Activated T-helper 17 cell treated with anti-CD3 and anti-CD28 coated beads, Interleukin-2, amount 50 U/mL, for 72 hours (primary cell): ENCODE measurements around the gene MYOM3. TPM values are rescaled to one million over a fixed set of nuclear protein-coding genes. Genes with fewer than 3 reads are reported as not detected.
"Not testable (repeated sequence)": the region's sequence is repeated elsewhere in the genome, so short reads cannot be mapped to it uniquely, and the experiment has no call there.

Source experiments
- ATAC-seq: fragments of 150-1000 bp; cut with Tn5 transposase; replicated peaks from 2 replicates; pipeline ENCODE4 v1.10.0; 2021; ENCODE audit warnings: mild to moderate bottlenecking, moderate library complexity
- H3K27ac Mint-ChIP-seq: one replicate; pipeline ENCODE4 v1.8.0; 2022; ENCODE audit warnings: mixed read lengths
- H3K27me3 Mint-ChIP-seq: one replicate; pipeline ENCODE4 v1.8.0; 2022; ENCODE audit warnings: mixed read lengths
- H3K36me3 Mint-ChIP-seq: one replicate; pipeline ENCODE4 v1.8.0; 2022; ENCODE audit warnings: low read depth, mild to moderate bottlenecking, mixed read lengths
- H3K4me1 Mint-ChIP-seq: one replicate; pipeline ENCODE4 v1.8.0; 2022; ENCODE audit warnings: mixed read lengths
- H3K4me3 Mint-ChIP-seq: one replicate; pipeline ENCODE4 v1.8.0; 2022; ENCODE audit warnings: mild to moderate bottlenecking, mixed read lengths
- H3K9me3 Mint-ChIP-seq: one replicate; pipeline ENCODE4 v1.8.0; 2022; ENCODE audit warnings: mixed read lengths
- total RNA-seq, 2 donors: library from RNA; stranded (reverse); gene quantifications; one replicate each; pipeline ENCODE4 v1.2.3, GENCODE V29; 2022

Gene MYOM3
- total RNA-seq, 2 donors from 2014 or later, result not detected

- Mint-ChIP-seq H3K27ac (no peak overlapping the region), H3K36me3 (no peaks in the 10 kb centered on the region), H3K9me3 (no peaks in the 10 kb centered on the region), H3K27me3 (no peaks in the 10 kb centered on the region), H3K4me3 (no peak overlapping the region), H3K4me1 (no peaks in the 10 kb centered on the region)
- no peak for ATAC-seq
Observed at GRCh38 chr1:24047110-24047477, 64.8 kb downstream of the MYOM3 start.

- no peaks in the 10 kb centered on the region for H3K36me3 Mint-ChIP-seq
- H3K4me3 Mint-ChIP-seq, result no peak overlapping the region
- H3K4me1 Mint-ChIP-seq, result no peaks in the 10 kb centered on the region
Observed at GRCh38 chr1:24045771-24046170, 66.2 kb downstream of the MYOM3 start.

GRCh38 chr1:24044672-24045071, 67.3 kb downstream of the MYOM3 start:
- H3K4me1 Mint-ChIP-seq, ATAC-seq, H3K36me3 Mint-ChIP-seq, H3K9me3 Mint-ChIP-seq, H3K27ac Mint-ChIP-seq, H3K4me3 Mint-ChIP-seq, H3K27me3 Mint-ChIP-seq: not testable (repeated sequence)

More at GRCh38 chr1:24045771-24046170, 66.2 kb downstream of the MYOM3 start:
- ATAC-seq, result no peak
- H3K9me3 Mint-ChIP-seq, result no peaks in the 10 kb centered on the region
- no peak overlapping the region for H3K27ac Mint-ChIP-seq
- H3K27me3 Mint-ChIP-seq, result no peaks in the 10 kb centered on the region

- no peak for ATAC-seq
- Mint-ChIP-seq H3K4me3 (no peak overlapping the region), H3K4me1 (no peaks in the 10 kb centered on the region), H3K27ac (no peak overlapping the region), H3K9me3 (no peaks in the 10 kb centered on the region), H3K27me3 (peaks cover 4% of the 10 kb centered on the region), H3K36me3 (no peaks in the 10 kb centered on the region)
Observed at GRCh38 chr1:24043345-24044032, 68.4 kb downstream of the MYOM3 start.

GRCh38 chr1:24042315-24042714, 69.6 kb downstream of the MYOM3 start:
- no peaks in the 10 kb centered on the region for H3K36me3 Mint-ChIP-seq
- no peak overlapping the region for H3K4me3 Mint-ChIP-seq
- peaks cover 4% of the 10 kb centered on the region for H3K27me3 Mint-ChIP-seq
- no peak for ATAC-seq
- no peak overlapping the region for H3K27ac Mint-ChIP-seq
- no peaks in the 10 kb centered on the region for H3K4me1 Mint-ChIP-seq
- no peaks in the 10 kb centered on the region for H3K9me3 Mint-ChIP-seq

- Mint-ChIP-seq H3K36me3 (no peaks in the 10 kb centered on the region), H3K27me3 (peaks cover 17% of the 10 kb centered on the region), H3K9me3 (no peaks in the 10 kb centered on the region), H3K4me3 (no peak overlapping the region), H3K4me1 (no peaks in the 10 kb centered on the region), H3K27ac (no peak overlapping the region)
- ATAC-seq, result no peak
Observed at GRCh38 chr1:24036088-24036487, 75.8 kb downstream of the MYOM3 start.

- Mint-ChIP-seq H3K9me3 (no peaks in the 10 kb centered on the region), H3K4me1 (no peaks in the 10 kb centered on the region), H3K4me3 (no peak overlapping the region), H3K27me3 (peaks cover 13% of the 10 kb centered on the region), H3K36me3 (no peaks in the 10 kb centered on the region), H3K27ac (no peak overlapping the region)
- no peak for ATAC-seq
Observed at GRCh38 chr1:24032981-24033380, 79.0 kb downstream of the MYOM3 start.

GRCh38 chr1:24030976-24031516, 80.9 kb downstream of the MYOM3 start:
- H3K27ac Mint-ChIP-seq, result not testable (repeated sequence)
- peaks cover 11% of the 10 kb centered on the region for H3K27me3 Mint-ChIP-seq

GRCh38 chr1:24027838-24028468, 84.0 kb downstream of the MYOM3 start:
- Mint-ChIP-seq H3K4me1 (no peaks in the 10 kb centered on the region), H3K27ac (no peak overlapping the region), H3K27me3 (peaks cover under 1% of the 10 kb centered on the region), H3K4me3 (no peak overlapping the region), H3K9me3 (no peaks in the 10 kb centered on the region), H3K36me3 (no peaks in the 10 kb centered on the region)
- no peak for ATAC-seq

More at GRCh38 chr1:24030976-24031516, 80.9 kb downstream of the MYOM3 start:
- not testable (repeated sequence) for H3K9me3 Mint-ChIP-seq, ATAC-seq, H3K4me3 Mint-ChIP-seq, H3K36me3 Mint-ChIP-seq, H3K4me1 Mint-ChIP-seq

- no peak for ATAC-seq
- Mint-ChIP-seq H3K4me3 (no peak overlapping the region), H3K4me1 (no peaks in the 10 kb centered on the region), H3K27me3 (no peaks in the 10 kb centered on the region), H3K27ac (no peak overlapping the region), H3K36me3 (no peaks in the 10 kb centered on the region), H3K9me3 (no peaks in the 10 kb centered on the region)
Observed at GRCh38 chr1:24022581-24023361, 89.2 kb downstream of the MYOM3 start.

- Mint-ChIP-seq H3K4me3 (no peak overlapping the region), H3K27me3 (no peaks in the 10 kb centered on the region), H3K27ac (no peak overlapping the region), H3K36me3 (no peaks in the 10 kb centered on the region), H3K9me3 (no peaks in the 10 kb centered on the region), H3K4me1 (no peaks in the 10 kb centered on the region)
- no peak for ATAC-seq
Observed at GRCh38 chr1:24021403-24022266, 90.3 kb downstream of the MYOM3 start.

- Mint-ChIP-seq H3K9me3 (no peaks in the 10 kb centered on the region), H3K27ac (no peak overlapping the region), H3K27me3 (no peaks in the 10 kb centered on the region), H3K4me1 (no peaks in the 10 kb centered on the region), H3K4me3 (no peak overlapping the region), H3K36me3 (no peaks in the 10 kb centered on the region)
- ATAC-seq, result no peak
Observed at GRCh38 chr1:24020470-24020869, 91.5 kb downstream of the MYOM3 start.

GRCh38 chr1:24020025-24020424, 91.9 kb downstream of the MYOM3 start:
- no peaks in the 10 kb centered on the region for H3K36me3 Mint-ChIP-seq
- no peaks in the 10 kb centered on the region for H3K4me1 Mint-ChIP-seq
- no peak overlapping the region for H3K4me3 Mint-ChIP-seq
- no peak overlapping the region for H3K27ac Mint-ChIP-seq
- H3K9me3 Mint-ChIP-seq, result no peaks in the 10 kb centered on the region
- H3K27me3 Mint-ChIP-seq, result no peaks in the 10 kb centered on the region
- ATAC-seq, result no peak
